HG03378 (cell line): ENCODE measurements around the gene SGCD.

ENCODE experiments used
- ATAC-seq: cut with Tn5 transposase; IDR thresholded peaks from one replicate; pipeline ENCODE4 v1.9.1; 2021; ENCODE audit warnings: mild to moderate bottlenecking, moderate library complexity; ENCODE audit not compliant: unreplicated experiment

SGCD gene

DNA sequence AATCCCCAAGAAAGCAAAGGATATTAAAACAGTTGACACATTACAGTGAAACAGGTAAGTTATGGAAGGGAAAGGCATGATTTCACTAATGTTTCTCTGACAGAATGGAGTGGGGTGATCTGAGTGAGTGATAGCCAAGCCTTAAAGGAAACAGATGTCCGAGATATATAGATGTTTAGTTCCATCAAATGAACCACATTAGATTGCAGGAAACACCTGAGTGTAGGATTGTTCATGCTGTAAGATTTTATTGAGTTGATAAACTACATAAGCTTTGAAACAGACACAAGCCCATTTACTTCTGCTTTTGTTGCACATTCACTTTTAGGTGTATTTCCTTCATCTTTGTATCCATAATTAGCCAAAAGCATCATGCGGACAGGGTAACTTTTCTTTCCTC, 356.0 kb downstream of the SGCD start:
- ATAC-seq = no peak

DNA sequence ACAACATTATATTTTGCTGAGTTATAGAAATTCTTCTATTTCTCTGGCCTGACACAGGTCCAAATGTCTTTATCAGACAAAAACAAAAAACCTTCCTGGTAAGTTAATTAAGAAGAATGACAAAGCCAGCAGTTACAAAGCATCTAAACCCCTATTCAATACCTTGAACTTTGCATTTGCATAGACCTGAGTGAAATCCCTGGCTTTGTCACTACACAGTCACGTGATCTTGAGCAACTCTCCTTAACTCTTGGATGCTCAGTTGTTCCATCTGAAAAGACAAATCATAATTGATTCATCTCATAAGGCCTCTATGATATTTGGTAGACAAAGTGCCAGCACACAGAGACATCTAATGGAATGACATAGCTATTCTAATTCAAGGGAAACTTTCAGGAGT, 356.5 kb downstream of the SGCD start:
- no peak for ATAC-seq

DNA sequence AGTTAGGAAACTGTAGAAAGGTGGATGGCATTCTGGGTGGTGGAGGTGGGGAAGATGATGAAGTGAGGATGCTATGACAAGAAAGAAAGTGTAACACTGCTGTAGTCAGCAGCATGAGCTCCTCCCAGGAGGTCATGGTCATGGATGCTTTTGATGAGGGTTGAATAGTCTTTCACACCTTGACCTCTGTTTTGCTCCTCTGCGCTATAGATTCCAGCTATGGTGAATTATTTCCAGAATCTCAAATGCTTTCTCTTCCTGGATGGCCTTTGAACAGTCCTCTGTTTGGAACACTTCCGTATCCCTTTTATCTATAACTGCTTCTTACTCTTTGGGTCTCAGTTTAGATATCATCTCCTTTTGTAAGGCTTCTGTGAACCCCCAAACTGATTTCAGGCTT, 357.3 kb downstream of the SGCD start:
- no peak for ATAC-seq

DNA sequence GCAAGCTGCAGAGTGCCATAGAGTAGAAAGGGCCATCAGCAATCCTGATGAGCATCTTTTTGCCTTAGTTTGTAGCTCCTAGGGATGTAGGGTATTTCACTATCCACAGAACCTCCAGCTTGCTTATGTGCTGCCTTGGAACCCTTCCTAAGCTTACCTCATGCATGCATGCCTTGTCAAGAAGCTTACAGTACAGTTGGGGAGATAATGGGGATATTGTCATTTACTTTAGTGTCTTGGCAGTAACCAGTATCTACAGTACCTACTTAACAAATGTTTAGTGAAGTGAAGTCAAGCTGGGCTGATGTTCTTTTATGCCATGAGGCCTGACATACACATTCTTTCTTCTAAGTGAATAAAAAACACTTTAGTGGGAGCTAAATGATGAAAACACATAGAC, 358.5 kb downstream of the SGCD start:
- no peak for ATAC-seq

DNA sequence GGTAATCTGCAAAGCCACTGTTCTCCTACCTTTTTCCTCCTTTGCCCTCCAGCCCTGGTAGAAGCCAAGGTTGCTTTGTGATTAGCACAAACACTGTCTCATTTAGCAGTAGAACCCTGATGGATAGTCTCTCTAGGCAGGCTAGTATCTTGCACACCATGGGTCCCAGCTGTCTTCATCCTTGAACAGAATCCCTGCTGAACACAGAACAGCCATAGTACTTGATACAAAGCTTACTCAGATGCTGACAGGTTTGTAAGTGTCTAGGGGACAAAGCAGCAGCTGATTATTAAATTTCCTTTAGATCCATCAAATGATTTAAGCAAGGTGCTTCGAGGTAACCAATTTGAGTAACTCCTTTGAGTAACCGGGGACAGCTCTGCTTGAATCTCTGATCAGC, 359.4 kb downstream of the SGCD start:
- no peak for ATAC-seq

DNA sequence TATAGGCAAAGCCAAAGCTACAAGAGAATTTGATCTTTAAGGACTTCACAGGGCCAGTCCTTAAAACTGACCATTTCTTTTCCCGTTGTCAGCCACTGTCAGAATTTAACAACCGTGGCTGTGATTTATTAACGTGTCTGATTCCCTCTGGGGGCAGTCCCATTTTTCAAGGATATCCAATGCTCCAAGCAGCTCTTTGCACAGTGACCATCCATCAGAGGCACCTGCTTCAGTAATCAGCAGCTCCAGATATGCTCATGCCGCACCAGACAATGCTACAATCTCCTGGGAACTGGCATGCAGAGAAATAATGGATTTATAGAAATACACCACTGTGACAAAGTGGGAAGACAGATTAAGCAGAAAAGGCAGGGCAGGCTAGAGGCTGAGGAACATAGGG, 359.8 kb downstream of the SGCD start:
- no peak for ATAC-seq

DNA sequence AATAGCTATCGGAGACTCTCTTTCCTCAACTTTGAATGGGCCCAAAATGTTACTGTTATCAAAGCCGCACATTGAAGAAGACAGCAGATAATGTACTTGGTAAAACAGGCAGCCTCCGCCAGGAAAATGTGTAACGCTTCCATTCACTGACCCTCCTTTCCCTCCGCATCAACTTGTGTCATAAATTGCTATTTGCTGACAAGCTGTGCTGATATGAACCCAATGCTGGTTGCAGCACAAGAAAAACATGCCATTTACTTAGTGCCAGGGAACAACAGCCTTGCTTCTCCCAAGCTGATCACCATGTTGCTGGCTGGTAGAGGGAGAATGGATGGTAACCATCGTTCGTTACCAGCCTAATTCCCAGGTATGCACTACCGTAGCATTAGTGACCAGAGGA, 360.6 kb downstream of the SGCD start:
- no peak for ATAC-seq

DNA sequence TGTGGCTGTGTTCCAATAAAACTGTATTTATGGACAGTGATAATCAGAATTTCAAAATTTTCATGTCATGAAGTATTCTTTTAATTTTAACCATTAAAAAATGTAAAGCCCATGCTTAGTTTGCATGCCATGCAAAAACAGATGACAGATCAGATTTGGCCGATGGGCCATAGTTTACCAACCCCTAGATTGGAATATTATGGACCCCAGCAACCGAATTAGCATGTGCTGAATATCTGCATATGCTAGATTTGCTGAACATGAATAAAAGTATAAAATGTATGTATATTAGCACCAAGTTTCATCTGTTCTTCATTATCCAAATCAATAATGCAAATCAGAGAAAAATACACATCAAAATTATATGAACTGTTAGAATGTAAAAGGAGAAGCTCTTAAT, 364.6 kb downstream of the SGCD start:
- ATAC-seq = no peak

DNA sequence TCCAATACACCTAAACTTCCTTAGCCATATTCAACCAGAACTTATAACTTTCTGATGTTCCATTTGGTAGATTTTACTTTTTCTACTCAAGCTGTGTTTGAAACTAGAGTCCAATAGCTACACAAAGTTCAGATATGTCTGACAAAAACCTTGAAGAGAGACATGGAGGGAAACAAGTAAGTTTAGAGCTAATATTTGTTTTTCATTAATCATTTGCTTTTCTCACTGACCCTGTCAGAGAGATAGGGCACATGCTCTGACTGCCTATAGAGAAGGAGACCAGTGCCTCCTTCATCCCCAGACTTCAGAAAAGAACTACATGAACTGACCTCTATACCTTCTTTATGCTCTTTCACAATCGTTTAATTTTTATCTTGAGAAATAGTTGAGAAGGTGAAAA, 366.1 kb downstream of the SGCD start:
- ATAC-seq = no peak

DNA sequence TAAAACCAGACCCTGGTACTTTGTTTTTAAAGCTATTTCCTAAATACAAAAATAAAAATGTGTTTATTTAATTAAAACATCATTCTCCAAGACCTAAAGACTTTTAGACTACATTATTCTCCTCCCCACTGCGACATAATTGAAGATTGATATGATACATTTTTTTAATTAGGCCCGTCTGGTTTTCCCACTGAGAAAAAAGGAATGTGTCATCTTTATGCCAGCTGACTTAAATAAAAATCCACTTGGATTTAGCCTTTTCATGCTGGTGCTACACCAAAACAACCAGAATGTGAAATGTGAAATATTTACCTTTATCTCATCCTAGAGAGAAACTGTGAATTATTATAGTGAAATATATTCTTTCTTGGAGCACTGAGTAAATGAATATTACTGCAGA, 367.6 kb downstream of the SGCD start:
- no peak for ATAC-seq

DNA sequence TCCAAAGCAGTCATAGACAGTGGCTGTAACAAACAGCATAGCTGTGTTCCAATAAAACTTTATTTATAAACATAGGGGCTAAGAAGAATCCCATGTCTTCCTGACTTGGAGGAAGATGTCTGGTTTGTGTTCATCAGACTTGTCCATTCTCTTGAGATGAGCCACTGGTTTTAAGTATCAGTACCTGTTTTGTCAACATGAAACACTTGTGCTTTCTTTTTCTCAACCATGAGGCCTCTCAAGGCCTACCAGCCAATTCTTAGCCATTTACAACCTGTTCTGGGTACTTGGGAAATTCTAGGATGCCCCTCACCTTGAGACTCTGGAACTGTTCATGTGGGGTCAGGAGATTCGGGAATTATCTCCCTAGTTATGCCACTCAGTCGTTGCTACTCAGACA, 368.8 kb downstream of the SGCD start:
- ATAC-seq = no peak

DNA sequence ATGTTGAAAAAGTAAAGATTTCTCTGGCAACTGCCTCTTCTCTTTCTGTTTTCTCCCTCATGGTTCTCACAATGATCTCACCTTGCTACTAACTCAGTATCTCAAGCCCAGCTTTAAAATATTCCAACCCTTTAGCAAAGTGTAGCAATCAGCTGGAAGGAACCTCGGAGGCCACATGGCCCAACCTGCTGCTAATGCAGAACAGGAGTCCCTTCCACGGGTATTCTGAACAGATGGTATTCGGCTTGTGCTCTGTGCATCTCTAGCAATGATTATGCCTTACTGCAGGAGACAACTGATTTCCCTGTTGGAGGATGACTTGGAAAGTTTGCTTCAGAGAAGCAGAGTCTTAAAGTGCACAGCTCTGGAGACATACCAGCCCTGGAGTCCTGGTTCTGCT, 371.4 kb downstream of the SGCD start:
- ATAC-seq = no peak

DNA sequence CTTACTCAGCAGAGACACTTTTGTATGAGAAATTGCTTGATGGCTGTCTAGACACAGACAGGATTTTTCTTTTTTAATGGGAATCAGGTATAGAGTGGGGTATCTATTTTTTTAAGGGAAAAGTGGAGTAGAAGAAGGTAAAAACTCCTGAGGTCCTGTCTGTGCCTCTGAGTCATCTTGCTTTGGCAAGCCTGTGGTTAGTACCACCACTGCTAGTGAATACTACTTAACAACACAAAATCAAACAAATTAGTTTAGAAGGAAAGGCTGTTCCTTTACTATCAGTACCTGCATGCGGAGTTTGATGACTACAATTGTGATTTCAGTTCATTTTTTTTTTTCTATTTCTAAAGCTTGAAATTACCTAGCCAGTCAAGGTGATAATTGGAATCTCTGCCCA, 372.2 kb downstream of the SGCD start:
- no peak for ATAC-seq

DNA sequence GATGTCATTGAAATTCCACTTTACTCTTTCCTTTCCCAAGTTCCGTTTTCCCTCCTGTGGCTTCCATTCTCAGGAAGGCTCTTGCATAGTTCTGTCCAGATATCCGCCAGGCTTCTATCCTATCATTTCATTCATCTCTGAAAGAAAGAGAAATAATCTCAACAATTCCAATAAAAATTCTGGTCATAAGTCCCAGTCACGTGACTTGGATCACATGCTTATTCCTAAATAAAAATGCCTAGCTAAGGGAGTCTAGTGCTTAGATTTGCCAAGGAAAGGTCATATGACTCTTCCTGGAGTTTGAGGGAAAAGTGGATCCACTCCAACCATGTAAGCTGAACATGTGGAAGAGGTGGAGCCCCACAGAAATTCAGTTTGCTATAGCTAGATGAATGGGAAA, 377.2 kb downstream of the SGCD start:
- ATAC-seq = no peak

DNA sequence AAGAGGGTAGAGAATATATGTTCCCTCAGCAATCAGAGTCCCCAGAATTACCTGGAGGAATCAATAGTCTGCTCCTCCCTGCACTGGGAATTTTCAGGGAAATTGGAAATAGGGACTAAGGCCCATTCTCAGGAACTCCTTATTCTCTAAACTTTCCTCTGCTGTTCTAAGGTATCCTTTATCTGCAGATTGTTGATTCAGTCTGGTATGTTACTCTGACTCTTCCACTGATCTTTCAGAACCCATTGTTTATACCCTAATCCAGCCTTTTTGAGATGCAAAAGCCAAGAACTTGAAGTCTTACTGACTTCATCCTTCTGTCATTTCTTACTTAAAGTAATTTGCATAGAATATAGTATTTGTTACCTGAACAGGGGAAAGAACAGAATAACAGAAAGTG, 379.7 kb downstream of the SGCD start:
- ATAC-seq = no peak

DNA sequence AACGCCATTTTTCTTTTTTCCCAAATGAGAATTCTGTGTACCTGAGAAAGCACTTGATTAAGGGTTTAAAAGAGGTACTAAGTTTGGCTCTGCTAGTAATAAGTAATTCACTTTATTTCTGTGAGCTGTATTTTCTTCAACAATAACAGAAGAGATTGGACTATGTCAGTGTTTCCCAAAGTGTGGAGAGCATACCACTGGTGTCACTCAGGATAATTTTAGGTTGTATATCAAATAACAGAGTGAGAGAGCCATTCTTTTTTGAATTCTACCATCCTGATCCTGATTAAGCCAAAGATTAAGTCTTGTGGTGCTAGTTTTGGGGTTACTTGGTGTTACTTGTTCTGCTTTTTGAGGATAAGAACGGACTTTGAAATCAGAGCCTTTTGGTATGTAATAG, 380.8 kb downstream of the SGCD start:
- no peak for ATAC-seq

DNA sequence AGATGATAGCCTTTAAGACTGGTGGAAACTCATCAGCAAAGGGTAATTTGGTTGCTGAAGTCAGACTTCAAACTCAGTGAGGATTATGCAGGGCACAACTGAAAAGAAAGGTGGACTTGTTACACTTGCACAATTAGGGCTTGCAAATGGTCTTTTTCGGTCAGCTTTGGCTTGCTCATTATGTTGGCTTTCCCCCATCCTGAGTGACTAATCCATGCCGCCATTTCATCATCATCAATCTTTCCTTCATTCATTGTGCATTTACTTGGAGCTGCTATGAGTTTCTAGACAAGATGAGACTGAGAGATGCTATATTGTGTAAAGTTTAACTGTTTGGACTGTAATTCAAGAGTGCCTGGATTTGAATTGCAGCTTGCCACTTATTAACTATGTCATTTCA, 388.3 kb downstream of the SGCD start:
- no peak for ATAC-seq

DNA sequence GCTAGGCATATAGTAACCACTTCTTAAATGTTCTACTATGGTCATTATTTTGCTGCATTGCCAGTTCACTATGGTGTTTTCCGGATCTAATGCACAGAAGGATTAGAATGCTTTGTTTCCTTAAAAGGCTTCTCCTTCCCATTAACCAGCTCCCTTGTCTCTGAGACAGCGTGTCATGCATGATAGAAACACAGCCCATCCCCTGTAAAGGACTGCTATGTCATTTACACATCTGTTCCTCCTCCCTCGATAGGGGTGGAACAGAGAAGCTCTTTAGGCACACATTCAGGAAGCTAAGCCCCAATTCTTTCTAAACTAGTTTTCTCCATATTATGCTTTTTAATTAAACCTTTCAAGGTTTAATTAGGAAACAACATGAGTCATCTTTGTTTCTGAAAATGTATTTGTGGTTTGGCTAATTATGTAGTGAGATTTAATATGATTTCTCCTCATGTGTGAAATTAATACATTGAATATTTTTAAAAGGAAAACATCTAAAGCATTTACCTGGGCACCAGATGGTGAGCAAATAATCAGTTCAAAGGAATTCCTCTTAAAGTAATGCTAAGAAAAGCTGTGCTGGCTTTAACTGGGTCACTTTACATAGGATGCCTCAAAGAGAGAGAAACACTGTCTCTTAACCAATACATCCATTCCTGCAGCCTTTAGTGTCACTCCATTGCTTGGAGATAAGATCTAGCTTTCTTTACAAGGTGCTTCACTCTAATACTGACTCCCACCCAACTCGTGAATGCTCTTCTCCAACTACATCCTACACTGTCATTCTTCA, 389.8 kb downstream of the SGCD start:
- no peak for ATAC-seq

DNA sequence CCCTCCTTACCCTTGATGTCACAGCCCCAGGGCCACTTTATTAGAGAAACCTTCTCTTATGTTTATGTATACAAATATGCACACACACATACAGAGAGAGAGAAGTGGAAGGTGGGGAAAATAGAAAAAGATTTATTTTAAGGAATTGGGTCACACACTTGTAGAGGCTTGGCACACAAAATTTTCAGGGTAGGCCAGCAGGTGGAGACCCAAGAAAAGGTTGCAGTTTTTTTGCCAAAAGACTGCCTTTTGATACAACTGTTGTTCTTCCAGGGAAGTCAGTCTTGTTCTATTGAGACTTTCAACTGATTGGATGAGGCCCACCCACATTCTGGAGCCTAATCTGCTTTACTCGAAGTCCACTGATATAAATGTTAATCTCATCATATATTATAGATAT, 392.0 kb downstream of the SGCD start:
- ATAC-seq = no peak

DNA sequence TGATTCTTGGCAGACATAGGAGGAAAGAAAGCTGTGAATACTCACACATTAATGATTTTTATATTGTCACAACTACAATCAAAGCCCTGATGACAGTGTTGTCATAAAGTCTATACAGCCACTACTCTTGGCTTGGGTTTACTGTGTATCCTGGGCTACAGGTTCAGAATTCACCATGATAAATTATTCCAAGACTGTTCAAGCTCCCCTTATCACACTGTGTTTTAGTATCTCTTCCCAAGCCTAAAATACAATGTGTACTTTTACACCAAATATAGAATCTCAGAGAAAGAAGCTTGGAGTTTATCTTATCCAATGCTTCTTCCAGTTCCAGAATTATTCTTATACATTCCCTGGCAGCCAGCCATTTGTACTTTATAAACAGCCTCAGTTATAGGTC, 395.4 kb downstream of the SGCD start:
- no peak for ATAC-seq

DNA sequence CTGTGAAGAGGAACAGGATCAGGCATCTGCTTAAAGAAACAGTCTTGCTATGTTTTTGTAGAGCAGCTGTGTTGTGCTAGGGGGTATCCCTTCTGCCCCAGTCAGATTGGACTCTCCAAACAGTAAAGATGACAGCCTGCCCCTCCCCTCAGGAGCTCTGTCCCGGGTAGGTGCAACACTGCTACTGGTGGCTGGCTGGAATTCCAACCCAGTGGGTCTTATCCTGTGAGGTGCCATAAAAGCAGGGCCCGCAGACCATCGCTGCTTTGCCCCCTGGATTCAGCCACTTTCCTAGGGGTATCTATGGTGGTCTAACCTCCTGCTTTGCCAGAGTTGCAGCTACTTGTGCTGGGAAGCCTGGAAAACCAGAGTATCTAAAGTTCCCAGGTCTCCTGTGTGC, 408.5 kb downstream of the SGCD start:
- no peak for ATAC-seq

DNA sequence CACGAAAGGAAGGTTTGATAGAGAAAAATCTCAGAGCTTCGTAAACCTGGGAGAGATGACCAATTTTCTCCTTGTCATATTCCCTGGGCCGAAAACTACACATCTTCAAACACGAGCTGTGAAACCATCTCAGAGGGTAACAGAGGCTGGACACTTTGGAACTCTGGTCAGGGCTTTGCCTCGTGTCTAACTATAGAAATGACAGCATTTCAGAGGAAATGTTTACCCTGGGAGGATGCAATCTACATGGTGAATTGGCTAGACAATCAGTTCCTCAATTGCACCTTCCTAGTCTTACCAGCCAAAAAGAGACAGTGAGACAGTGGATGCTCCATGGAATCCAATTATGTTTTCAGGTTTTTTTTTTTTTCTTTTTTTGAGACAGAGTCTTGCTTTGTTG, 414.6 kb downstream of the SGCD start:
- no peak for ATAC-seq

DNA sequence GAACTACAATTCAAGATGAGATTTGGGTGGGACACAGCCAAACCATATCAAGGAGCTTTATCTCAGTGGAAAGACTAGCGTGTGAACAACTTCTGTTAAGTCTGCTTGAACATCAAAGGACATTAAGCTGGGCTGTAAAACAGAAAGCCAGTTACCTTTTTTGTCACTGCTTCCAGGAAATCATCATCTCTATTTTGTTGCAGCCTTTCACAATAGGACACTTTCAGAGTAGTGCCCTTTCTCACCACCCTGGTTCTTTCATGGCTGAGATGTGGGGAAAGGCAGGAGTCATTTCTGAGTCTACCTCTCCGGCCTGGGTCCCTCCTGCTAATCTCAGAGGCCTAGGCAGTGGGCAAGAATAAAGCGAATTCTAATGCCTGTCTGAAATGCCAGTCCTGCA, 426.9 kb downstream of the SGCD start:
- no peak for ATAC-seq
